Subcutaneous abdominal adipose tissue (tissue), 5 donors: ENCODE results near the gene APEX1.

Source experiments
- H3K27ac ChIP-seq: one replicate; pipeline ENCODE4 v1.7.0; 2013; ENCODE audit warnings: low read depth, mild to moderate bottlenecking, inconsistent platforms, low read length, moderate library complexity
- H3K27me3 ChIP-seq, 5 donors: one replicate each; pipeline ENCODE4 v1.7.0; 2013; ENCODE audit warnings: low read length in 5 of 5, inconsistent platforms in 1 of 5; ENCODE audit not compliant: control insufficient read depth in 5 of 5, insufficient read depth in 4 of 5
- H3K36me3 ChIP-seq, 5 donors: one replicate each; pipeline ENCODE4 v1.7.0; 2013; ENCODE audit warnings: low read length in 5 of 5; ENCODE audit not compliant: control insufficient read depth in 5 of 5, insufficient read depth in 5 of 5
- H3K4me1 ChIP-seq, 5 donors: one replicate each; pipeline ENCODE4 v1.7.0; 2013; ENCODE audit warnings: low read length in 5 of 5, mild to moderate bottlenecking in 3 of 5, moderate library complexity in 1 of 5; ENCODE audit not compliant: control insufficient read depth in 5 of 5, insufficient read depth in 5 of 5
- H3K4me3 ChIP-seq, 5 donors: one replicate each; pipeline ENCODE4 v1.7.0; 2013; ENCODE audit warnings: low read length in 5 of 5, low read depth in 1 of 5
- H3K9ac ChIP-seq, 5 donors: one replicate each; pipeline ENCODE4 v1.7.0; 2013; ENCODE audit warnings: low read length in 5 of 5, mild to moderate bottlenecking in 4 of 5, moderate library complexity in 3 of 5
- H3K9me3 ChIP-seq, 5 donors: one replicate each; pipeline ENCODE4 v1.7.0; 2013; ENCODE audit warnings: low read length in 5 of 5; ENCODE audit not compliant: control insufficient read depth in 5 of 5
- donor health status: healthy.
- donor health status: healthy.
- donor health status: healthy.
- donor health status: healthy.
- donor health status: healthy.

Gene APEX1

DNA sequence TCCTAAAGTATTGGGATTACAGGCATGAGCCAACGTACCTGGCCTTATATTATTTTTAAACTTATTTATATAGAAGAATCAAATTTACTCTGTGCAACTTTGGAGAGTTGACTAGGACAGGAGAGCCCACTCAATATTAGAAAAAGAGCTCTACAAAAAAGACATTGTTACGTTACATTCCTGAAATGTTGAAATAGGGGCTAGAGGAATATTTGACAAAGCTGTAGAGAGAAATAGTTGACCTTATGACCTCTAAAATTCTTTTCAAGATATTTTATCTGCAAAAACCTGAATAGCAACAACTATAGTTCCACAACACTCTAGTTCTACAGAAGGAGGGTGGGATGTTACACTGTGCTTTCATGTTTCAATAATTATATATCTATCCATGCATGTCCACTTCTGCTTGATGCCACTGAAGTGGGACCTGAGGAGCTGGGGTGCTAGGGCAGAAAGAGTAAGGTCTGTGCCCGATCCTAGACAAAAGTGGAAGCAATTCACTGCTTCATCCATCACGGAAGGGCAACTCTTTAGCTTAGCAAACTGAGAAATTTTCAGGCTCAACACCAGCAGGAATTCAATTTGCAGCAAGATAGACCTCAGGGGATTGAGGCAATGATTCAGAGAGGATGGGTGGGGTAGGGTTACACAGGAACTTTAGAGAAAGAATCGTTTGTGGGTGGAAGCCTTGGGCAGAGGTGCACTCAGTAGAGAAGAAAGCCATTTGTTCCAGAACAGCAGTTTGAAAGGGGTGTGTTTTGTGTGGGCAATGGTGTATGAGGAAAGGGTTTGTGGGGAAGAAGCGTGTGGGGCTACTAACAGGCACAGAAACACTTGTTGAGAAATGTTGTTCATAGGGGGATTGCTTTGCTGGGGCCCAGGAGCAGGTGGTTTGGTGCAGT lies 34.3 kb downstream of the APEX1 start:
- Histone ChIP-seq H3K27ac (no peak overlapping the region), H3K4me1 (peaks cover 0 to 30% (median 4%) of the 10 kb centered on the region in 5 donors), H3K9me3 (no peaks in the 10 kb centered on the region), H3K4me3 (peak overlapping the region in 1 of 5 donors; percentile 13), H3K36me3 (no peaks in the 10 kb centered on the region), H3K9ac (no peak overlapping the region), H3K27me3 (no peaks in the 10 kb centered on the region)

DNA sequence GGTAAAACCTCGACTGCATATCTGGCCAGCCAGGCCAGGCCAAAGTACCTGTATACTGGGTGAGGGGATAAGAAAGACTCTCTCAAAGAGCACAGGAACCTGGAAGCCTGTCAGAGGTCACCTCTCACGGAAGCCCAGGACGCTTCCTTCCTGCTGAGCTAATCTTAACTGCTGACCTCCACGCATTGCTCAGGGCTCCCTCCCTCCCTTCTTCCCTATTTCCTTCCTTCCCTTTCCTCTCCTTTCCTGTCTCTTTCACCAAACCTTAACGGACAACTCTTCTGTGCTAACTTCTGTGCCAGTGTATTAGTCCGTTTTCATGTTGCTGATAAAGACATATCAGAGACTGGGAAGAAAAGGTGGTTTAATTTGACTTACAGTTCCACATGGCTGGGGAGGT lies 35.5 kb downstream of the APEX1 start:
- H3K9me3 ChIP-seq = no peaks in the 10 kb centered on the region
- peaks cover 0 to 30% (median 4%) of the 10 kb centered on the region in 5 donors for H3K4me1 ChIP-seq
- H3K36me3 ChIP-seq = no peaks in the 10 kb centered on the region
- H3K27me3 ChIP-seq = no peaks in the 10 kb centered on the region
- no peak overlapping the region for H3K4me3 ChIP-seq
- H3K27ac ChIP-seq = no peak overlapping the region
- no peak overlapping the region for H3K9ac ChIP-seq

DNA sequence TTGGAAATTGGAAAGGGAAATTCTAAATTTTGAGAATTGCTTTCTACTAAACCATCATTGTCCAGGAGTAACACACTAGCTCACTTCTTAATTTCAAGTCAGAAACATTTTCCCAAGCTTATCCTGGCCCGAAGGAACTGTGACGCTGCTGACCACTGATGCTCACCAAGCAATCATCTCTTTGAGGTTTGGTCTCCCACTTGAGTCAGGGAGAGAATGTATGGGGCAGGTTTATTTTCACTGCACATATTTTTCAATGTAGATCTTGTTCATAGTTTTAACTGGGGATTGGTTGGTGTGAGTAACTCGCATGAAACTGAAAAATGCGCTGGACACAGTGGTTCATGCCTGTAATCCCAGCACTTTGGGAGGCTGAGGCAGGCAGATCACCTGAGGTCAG lies 37.5 kb downstream of the APEX1 start:
- H3K27me3 ChIP-seq = no peaks in the 10 kb centered on the region
- H3K9ac ChIP-seq = no peak overlapping the region
- no peaks in the 10 kb centered on the region for H3K36me3 ChIP-seq
- H3K27ac ChIP-seq = no peak overlapping the region
- H3K4me3 ChIP-seq = no peak overlapping the region
- peaks cover 0 to 25% (median 4%) of the 10 kb centered on the region in 5 donors for H3K4me1 ChIP-seq
- no peaks in the 10 kb centered on the region for H3K9me3 ChIP-seq

DNA sequence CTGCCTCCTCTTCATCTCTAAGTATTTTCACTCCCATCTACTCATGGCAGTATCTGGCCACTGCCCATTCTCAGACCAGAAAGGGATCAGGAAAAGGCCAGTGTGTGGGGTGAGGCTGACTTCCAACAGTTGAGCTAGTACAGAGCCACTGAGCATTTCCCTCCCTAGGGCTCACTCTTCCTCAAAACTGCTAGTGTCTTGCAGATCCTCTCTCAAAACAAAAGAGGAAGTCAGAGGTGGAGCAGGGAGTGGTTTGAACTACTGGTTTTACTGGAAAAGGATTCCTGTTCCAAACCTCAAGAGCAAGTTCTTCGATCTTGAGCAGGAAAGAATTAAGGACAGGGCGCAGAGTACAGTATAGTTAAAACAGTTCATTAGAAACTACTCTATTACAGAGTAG lies 38.6 kb downstream of the APEX1 start:
- Histone ChIP-seq H3K9me3 (no peaks in the 10 kb centered on the region), H3K27ac (no peak overlapping the region), H3K4me3 (no peak overlapping the region), H3K27me3 (no peaks in the 10 kb centered on the region), H3K4me1 (peaks cover 0 to 29% (median 4%) of the 10 kb centered on the region in 5 donors), H3K36me3 (no peaks in the 10 kb centered on the region), H3K9ac (no peak overlapping the region)

DNA sequence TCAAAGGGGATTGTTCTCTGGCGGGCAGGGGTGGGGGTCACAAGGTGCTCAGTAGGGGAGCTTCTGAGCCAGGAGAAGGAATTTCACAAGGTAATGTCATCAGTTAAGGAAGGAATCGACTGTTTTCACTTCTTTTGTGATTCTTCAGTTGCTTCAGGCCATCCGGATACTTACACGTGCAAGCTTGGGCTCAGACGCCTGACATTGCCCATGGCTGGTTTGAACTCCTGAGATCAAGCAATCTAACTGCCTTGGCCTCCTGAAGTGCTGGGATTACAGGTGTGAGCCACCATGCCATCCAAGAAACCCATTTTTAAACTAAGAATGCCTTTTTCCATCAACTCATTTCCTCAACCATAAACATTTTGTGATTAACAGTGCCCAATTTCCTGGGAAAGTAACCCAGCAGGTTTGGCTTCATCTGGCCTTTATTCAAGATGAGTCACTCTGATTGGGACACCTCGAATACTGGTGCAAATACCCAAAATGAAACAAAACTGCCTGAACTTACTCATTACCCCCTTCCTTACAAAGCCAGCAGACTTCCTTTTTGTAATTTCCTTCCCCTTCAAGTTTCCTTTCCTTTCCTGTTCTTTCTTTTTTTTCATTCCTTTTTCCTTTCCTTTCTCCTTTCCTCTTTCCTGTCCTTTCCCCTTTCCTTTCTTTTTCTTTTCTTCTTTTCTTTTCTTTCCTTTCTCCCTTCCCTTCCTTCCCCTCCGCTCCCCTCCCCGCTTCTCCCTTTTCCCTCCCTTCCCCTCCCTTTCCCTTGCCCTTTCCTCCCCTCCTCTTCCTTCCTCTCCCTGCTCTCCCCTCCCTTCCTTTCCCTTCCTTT lies 40.1 kb downstream of the APEX1 start:
- H3K27me3 ChIP-seq = no peaks in the 10 kb centered on the region
- H3K4me3 ChIP-seq = no peak overlapping the region
- peak overlapping the region; percentile 9 for H3K27ac ChIP-seq
- no peak overlapping the region for H3K9ac ChIP-seq
- H3K4me1 ChIP-seq = peaks cover 0 to 31% (median 2%) of the 10 kb centered on the region in 5 donors
- no peaks in the 10 kb centered on the region for H3K36me3 ChIP-seq
- no peaks in the 10 kb centered on the region for H3K9me3 ChIP-seq

DNA sequence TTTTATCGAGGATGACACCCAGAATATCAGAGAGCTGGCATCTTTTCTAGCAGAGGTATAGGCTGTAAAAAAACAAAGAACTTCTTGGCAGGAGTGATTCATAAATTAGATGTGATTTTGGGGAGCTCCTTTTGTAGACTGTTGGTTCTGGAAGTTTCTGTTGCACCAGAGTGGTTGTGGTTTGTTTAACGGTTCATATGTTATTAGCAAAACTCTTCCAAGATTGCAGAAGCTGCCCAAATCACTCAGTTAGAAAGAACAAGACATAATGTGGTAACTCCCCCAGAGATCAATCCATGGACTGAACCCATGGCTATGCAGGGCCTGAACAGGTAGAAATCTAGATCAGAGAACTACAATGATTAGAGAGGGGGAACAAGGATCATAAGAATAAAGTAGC lies 43.6 kb downstream of the APEX1 start:
- H3K4me1 ChIP-seq = peaks cover 0 to 24% (median 0%) of the 10 kb centered on the region in 5 donors
- no peak overlapping the region for H3K4me3 ChIP-seq
- no peaks in the 10 kb centered on the region for H3K9me3 ChIP-seq
- no peak overlapping the region for H3K9ac ChIP-seq
- no peaks in the 10 kb centered on the region for H3K27me3 ChIP-seq
- H3K36me3 ChIP-seq = no peaks in the 10 kb centered on the region
- peak overlapping the region; percentile 65 for H3K27ac ChIP-seq

DNA sequence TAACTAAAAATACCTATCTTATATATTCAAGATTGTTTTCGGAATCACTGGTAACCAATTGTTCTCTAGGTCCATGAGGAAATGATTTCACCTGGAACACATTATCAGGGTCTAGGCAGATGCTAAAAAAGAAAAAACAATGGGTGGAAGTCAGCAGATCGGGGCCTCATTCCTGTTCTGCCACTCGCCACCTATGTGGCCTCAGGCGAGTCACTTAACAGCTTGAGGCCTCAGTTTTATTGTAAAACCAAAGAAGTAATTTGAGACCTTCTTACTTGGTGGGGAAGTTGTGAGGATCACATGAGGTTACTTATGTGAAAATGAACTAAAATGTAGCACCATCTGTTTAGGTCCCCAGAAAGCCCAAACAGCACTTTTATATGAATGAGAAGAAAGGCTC lies 44.1 kb downstream of the APEX1 start:
- Histone ChIP-seq H3K4me1 (peaks cover 0 to 29% (median 0%) of the 10 kb centered on the region in 5 donors), H3K9ac (no peak overlapping the region), H3K27me3 (no peaks in the 10 kb centered on the region), H3K9me3 (no peaks in the 10 kb centered on the region), H3K4me3 (no peak overlapping the region), H3K36me3 (no peaks in the 10 kb centered on the region), H3K27ac (peak overlapping the region; percentile 65)

DNA sequence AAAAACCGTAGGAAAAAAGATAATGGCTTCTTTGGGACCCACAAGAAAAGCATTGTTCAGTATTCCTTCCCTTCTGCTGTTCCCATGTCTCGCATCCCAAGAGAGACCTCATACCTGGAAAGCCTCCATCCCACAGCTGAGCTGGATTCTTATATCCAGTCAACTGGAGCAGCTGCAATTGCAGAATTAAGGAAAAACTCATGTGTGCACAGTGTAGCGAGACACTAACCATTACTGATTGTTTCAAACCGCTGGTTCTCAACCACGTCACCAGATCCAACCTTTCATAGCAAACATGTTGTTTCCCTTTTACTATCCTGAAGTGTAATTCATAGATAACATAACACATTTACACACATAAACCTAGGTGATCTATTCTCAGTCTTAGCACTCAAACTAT lies 44.9 kb downstream of the APEX1 start:
- Histone ChIP-seq H3K36me3 (no peaks in the 10 kb centered on the region), H3K9ac (no peak overlapping the region), H3K27ac (peak overlapping the region; percentile 65), H3K4me3 (no peak overlapping the region), H3K4me1 (peaks cover 0 to 29% (median 0%) of the 10 kb centered on the region in 5 donors), H3K9me3 (no peaks in the 10 kb centered on the region), H3K27me3 (no peaks in the 10 kb centered on the region)

DNA sequence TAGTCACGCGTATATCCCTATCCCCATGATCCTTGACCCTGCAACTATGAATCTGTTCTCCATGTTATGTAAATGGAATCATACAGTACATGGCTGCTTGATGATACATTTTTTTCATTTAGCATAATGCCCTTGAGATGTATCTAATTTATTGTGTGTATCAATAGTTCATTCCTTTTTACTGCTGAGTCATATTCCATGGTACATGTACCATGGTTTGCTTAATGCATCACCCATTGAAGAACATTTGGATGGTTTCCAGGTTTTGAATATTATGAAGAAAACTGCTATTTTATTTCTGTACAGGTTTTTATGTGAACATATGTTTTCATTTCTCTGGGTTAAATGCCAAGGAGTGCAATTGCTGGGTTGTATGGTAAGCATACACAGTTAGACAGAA lies 46.3 kb downstream of the APEX1 start:
- no peak overlapping the region for H3K27ac ChIP-seq
- H3K4me1 ChIP-seq = peaks cover 0 to 23% (median 0%) of the 10 kb centered on the region in 5 donors
- no peaks in the 10 kb centered on the region for H3K27me3 ChIP-seq
- no peak overlapping the region for H3K9ac ChIP-seq
- no peak overlapping the region for H3K4me3 ChIP-seq
- no peaks in the 10 kb centered on the region for H3K9me3 ChIP-seq
- no peaks in the 10 kb centered on the region for H3K36me3 ChIP-seq

DNA sequence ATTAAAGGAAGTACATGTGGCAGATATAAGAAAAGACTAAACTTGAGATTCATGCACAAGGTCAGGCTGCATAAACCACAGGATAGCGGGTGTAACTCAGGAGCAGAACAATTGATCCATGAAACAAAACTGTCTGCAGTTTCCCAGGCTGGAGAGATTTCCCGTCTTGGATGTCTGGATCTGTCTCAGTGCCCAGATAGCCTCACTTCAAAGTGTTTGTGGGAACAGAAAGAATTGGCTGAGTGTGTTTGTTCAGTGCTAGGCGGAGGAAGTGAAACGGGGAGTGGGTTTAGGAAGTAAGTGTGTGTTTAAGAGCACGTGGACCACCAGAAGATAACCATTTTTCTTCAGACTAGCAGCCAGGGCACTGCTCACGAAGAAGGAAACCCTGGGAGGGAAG lies 48.9 kb downstream of the APEX1 start:
- Histone ChIP-seq H3K4me1 (peaks cover 0 to 17% (median 0%) of the 10 kb centered on the region in 5 donors), H3K4me3 (no peak overlapping the region), H3K9ac (no peak overlapping the region), H3K27me3 (no peaks in the 10 kb centered on the region), H3K27ac (no peak overlapping the region), H3K9me3 (no peaks in the 10 kb centered on the region), H3K36me3 (no peaks in the 10 kb centered on the region)
